ENCODE measurements around the gene CTNNA2. TPM values are rescaled to one million over a fixed set of nuclear protein-coding genes. Genes with fewer than 3 reads are reported as not detected.

CTNNA2 gene
- total RNA-seq, 6 experiments from 2014 or later: 0.44 TPM; not detected in 5

DNA sequence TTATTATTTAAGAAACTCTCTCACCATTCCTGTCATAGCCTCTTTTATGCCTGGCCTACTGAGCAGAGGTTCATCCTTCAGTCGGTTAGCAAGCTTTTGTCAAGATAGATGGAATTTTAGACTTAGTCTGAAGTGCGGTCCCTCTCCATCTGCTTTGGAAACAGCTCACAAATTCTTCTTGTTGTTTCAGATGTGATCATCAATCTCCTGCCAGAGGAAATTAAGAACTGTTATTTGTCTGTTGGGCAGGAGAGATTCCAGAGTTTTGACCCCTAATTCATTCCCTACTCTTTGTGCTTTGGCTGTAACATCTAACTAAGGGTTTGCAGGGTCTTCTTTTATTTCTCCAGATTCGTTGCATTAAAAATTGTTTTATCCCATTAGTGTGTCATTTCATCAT, 735.3 kb downstream of the CTNNA2 start:
- DNase-seq: no peak
- WGBS (ENCODE audit: insufficient coverage, low coverage, low lambda C conversion rate, missing lambda C conversion rate): 50% methylated on average over 3 of the region's 3 CpGs

DNA sequence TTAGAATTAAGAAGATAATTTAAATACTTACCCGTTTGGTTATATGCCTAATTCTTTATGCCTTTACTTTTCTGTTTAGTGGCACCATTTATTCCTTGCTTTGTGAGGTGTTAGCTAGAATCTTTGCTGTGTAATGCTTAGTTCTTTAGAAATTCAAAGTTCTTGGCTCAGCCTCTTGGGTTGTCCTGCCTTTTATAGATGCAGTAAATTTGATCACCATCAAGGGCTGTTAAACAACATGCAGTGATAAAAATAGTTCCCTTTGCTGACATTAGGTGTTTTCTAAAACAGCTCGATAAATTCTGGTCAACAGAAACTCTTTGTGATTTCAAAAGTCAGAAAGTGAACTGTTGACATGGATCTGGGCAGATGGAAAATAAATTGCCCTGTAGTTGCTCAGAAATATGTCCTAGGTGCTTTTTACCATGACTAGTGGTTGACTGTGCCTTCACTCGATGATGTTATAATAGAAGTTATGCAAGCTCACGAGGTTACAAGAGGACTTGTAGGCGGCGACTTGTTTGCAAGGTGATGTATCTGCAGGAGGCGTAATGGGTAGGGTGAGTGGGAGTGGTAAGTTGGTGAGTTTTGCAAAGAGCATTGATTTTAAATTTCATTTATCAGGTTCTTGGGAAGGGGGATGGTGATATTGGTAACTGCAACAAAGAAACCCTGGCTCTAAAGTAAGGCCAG, 739.6 kb downstream of the CTNNA2 start:
- Histone ChIP-seq H3K4me3 (no peak overlapping the region), H3K9me3 (no peaks in the 10 kb centered on the region), H3K27me3 (no peaks in the 10 kb centered on the region), H3K27ac (no peak overlapping the region), H3K4me1 (no peaks in the 10 kb centered on the region), H3K36me3 (no peaks in the 10 kb centered on the region)
- DNase-seq: no peak
- no peak for ATAC-seq
- no peak for TF ChIP-seq POLR2A (IDR thresholded peaks at IDR 0.05)
- TF ChIP-seq, protein P1, sequence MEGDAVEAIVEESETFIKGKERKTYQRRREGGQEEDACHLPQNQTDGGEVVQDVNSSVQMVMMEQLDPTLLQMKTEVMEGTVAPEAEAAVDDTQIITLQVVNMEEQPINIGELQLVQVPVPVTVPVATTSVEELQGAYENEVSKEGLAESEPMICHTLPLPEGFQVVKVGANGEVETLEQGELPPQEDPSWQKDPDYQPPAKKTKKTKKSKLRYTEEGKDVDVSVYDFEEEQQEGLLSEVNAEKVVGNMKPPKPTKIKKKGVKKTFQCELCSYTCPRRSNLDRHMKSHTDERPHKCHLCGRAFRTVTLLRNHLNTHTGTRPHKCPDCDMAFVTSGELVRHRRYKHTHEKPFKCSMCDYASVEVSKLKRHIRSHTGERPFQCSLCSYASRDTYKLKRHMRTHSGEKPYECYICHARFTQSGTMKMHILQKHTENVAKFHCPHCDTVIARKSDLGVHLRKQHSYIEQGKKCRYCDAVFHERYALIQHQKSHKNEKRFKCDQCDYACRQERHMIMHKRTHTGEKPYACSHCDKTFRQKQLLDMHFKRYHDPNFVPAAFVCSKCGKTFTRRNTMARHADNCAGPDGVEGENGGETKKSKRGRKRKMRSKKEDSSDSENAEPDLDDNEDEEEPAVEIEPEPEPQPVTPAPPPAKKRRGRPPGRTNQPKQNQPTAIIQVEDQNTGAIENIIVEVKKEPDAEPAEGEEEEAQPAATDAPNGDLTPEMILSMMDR (IDR thresholded peaks at IDR 0.05): no peak
- 54% methylated on average over 7 of the region's 7 CpGs for WGBS (ENCODE audit: insufficient coverage, low coverage, low lambda C conversion rate, missing lambda C conversion rate)
- intact Hi-C loops (cut with DNase I): no loop called here

More for the DNA sequence above, 735.3 kb downstream of the CTNNA2 start:
- intact Hi-C loops (cut with DNase I): no loop called here
- no peaks in the 10 kb centered on the region for H3K9me3 ChIP-seq
- H3K4me3 ChIP-seq: no peak overlapping the region
- H3K4me1 ChIP-seq: no peaks in the 10 kb centered on the region
- no peaks in the 10 kb centered on the region for H3K27me3 ChIP-seq
- no peaks in the 10 kb centered on the region for H3K36me3 ChIP-seq
- TF ChIP-seq POLR2A (IDR thresholded peaks at IDR 0.05): no peak
- TF ChIP-seq, protein P1 (IDR thresholded peaks at IDR 0.05): no peak
- no peak overlapping the region for H3K27ac ChIP-seq
- ATAC-seq: no peak

DNA sequence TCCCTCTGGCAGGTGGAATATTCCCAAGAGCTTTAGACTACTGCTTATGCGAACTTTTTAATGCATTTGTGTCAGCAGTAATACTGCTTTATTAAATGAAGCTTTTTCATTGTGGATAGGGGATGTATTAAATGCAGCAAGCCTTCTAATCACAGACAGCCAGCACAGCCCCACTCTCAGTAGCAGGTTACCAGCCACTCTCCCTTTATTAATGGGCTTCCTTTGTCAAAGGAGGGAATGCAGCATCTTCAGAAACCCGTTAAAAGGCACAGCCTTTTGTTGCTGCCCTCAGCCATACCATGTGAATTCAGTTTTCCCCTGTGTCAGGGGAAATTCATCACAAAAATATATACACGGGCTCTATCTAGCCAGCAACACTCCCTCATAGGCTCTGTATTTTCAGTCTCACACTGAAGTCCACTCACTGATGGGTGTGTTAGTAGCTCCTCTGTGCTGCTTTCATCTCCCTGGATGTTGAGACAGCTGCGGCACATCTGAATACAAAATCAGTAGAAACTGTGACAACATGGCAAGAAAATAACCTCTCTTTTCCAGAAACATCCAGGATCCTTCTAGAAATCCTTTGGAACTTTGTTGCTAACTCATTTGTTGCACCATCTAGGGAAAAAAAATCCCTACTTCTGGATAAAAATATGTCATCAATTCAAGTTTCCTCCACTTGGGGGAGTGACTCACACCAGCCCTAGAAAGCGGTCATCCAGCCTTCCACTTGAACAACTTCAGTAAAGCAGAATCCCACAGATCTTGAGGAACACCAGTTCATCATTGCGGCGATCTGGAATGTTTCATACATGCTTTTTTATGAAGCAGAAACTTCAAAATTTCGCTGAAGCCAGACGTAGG, 743.3 kb downstream of the CTNNA2 start:
- no peaks in the 10 kb centered on the region for H3K27me3 ChIP-seq
- ATAC-seq (no peak), DNase-seq (no peak)
- intact Hi-C loops (cut with DNase I): no loop called here
- no peak overlapping the region for H3K4me3 ChIP-seq
- H3K9me3 ChIP-seq: no peaks in the 10 kb centered on the region
- H3K36me3 ChIP-seq: no peaks in the 10 kb centered on the region
- WGBS (ENCODE audit: insufficient coverage, low coverage, low lambda C conversion rate, missing lambda C conversion rate): 37% methylated on average over 8 of the region's 9 CpGs
- no peak overlapping the region for H3K27ac ChIP-seq
- H3K4me1 ChIP-seq: no peaks in the 10 kb centered on the region
- TF ChIP-seq, protein P1 (IDR thresholded peaks at IDR 0.05): peak in 2 of 4 donors; percentile 12 to 20
- no peak for TF ChIP-seq POLR2A (IDR thresholded peaks at IDR 0.05)

- intact Hi-C loops (cut with DNase I): no loop called here
- no peak for TF ChIP-seq POLR2A (IDR thresholded peaks at IDR 0.05)
- TF ChIP-seq, protein P1 (IDR thresholded peaks at IDR 0.05): no peak
- H3K27me3 ChIP-seq: no peaks in the 10 kb centered on the region
- H3K9me3 ChIP-seq: no peaks in the 10 kb centered on the region
- no peaks in the 10 kb centered on the region for H3K36me3 ChIP-seq
- no peak for DNase-seq
- no peaks in the 10 kb centered on the region for H3K4me1 ChIP-seq
- 35% methylated on average over 3 of the region's 3 CpGs for WGBS (ENCODE audit: insufficient coverage, low coverage, low lambda C conversion rate, missing lambda C conversion rate)
- no peak overlapping the region for H3K4me3 ChIP-seq
- ATAC-seq: no peak
- H3K27ac ChIP-seq: no peak overlapping the region
Observed at GRCh38 chr2:80256782-80257167, 743.9 kb downstream of the CTNNA2 start.

All from right lobe of liver (tissue), 6 donors.